Retinal pigment epithelial cell (primary cell): Measurements from ENCODE around the gene LRRC4C.
"Not testable (repeated sequence)": the region's sequence is repeated elsewhere in the genome, so short reads cannot be mapped to it uniquely, and the experiment has no call there.

Experiments
- DNase-seq: peaks from one replicate; pipeline ENCODE4 v3.0.0-alpha.2; 2010; ENCODE audit warnings: low read depth
- H3K4me3 ChIP-seq: 2 replicates; pipeline ENCODE4 v1.5.1; 2011; ENCODE audit warnings: mild to moderate bottlenecking, low read length, control low read depth, moderate library complexity
- TF ChIP-seq, protein P1 (sequence below): conservative IDR thresholded peaks from 2 replicates; pipeline ENCODE4 v1.5.1; 2011; ENCODE audit warnings: low read depth, low read length, control low read depth, inconsistent platforms

Gene LRRC4C

DNA sequence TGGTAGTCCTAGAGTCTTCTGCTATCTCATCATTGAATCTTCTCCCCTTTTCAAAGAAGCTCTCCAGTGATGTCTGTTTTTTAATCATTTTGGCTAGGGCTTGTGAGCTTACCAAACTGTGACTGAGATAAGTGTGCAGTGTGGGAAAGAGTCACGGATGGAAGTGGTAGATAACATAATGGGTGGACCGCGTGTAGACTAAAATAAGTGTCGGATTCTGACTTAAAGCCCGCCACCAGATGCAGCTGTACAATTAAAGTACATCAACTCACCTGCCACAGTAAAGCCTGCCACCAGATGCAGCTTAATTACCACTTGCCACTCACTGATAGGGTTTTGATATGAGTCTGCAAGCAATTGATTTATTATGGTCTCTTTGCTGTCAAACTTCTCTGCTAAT, 581.5 kb downstream of the LRRC4C start:
- no peak for DNase-seq
- TF ChIP-seq, protein P1, sequence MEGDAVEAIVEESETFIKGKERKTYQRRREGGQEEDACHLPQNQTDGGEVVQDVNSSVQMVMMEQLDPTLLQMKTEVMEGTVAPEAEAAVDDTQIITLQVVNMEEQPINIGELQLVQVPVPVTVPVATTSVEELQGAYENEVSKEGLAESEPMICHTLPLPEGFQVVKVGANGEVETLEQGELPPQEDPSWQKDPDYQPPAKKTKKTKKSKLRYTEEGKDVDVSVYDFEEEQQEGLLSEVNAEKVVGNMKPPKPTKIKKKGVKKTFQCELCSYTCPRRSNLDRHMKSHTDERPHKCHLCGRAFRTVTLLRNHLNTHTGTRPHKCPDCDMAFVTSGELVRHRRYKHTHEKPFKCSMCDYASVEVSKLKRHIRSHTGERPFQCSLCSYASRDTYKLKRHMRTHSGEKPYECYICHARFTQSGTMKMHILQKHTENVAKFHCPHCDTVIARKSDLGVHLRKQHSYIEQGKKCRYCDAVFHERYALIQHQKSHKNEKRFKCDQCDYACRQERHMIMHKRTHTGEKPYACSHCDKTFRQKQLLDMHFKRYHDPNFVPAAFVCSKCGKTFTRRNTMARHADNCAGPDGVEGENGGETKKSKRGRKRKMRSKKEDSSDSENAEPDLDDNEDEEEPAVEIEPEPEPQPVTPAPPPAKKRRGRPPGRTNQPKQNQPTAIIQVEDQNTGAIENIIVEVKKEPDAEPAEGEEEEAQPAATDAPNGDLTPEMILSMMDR: no peak

GRCh38 chr11:40877256-40877655, 582.2 kb downstream of the LRRC4C start:
- DNase-seq: peak; percentile 41
- no peak overlapping the region for H3K4me3 ChIP-seq
- TF ChIP-seq, protein P1: no peak

More for the DNA sequence above, 581.5 kb downstream of the LRRC4C start:
- no peak overlapping the region for H3K4me3 ChIP-seq

DNA sequence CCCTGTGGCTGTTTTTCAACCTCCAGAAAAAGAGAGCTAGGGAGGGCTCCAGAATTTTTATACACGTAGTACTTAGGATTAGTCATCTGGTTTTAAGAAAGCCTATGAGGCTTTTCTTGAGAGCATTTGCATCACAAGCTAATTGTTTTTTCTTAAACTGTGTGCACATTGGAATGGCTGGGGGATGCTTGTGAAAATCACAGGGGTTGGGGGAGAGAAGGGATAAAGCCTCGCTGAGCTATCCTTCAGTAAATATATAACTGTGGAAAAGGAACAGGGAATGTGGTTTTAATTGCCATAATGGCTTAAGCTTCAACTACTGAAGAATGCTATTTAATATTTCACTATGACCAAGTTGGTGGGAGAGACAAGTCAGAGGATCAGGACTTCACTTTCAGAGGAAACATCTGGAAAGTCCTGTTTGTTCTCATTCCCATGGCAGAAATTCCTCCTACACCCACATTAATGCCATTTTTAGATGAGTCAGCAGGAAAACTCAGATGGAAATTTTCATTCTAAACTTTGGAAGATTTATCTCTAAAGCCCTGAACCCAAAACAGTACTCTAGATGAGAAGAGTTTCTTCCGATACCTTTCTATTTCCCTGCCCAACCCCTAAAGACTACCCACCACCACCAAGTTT, 591.3 kb downstream of the LRRC4C start:
- H3K4me3 ChIP-seq: no peak overlapping the region
- TF ChIP-seq, protein P1: no peak
- DNase-seq: no peak

DNA sequence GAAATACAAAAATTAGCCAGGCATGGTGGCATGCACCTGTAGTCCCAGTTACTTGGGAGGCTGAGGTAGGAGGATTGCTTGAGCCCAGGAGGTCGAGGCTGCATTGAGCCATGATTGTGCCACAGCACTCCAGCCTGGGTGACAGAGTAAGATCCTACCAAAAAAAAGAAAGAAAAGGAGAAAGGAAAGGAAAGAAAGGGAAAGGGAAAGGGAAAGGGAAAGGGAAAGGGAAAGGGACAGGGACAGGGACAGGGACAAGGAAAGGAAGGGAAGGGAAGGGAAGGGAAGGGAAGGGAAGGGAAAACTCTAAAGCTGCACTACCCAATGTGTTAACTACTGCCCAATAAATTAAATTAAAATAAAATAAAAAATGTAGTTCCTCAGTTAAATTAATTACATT, 601.7 kb downstream of the LRRC4C start:
- not testable (repeated sequence) for DNase-seq, H3K4me3 ChIP-seq

GRCh38 chr11:40842750-40843339, 616.6 kb downstream of the LRRC4C start:
- no peak for DNase-seq
- TF ChIP-seq, protein P1: no peak
- H3K4me3 ChIP-seq: no peak overlapping the region

- TF ChIP-seq, protein P1: no peak
- no peak for DNase-seq
- no peak overlapping the region for H3K4me3 ChIP-seq
Measured at GRCh38 chr11:40841231-40841630, 618.2 kb downstream of the LRRC4C start.

GRCh38 chr11:40838181-40838683, 621.2 kb downstream of the LRRC4C start:
- TF ChIP-seq, protein P1: no peak
- no peak for DNase-seq
- no peak overlapping the region for H3K4me3 ChIP-seq
